HEK293 (cell line): ENCODE results near the gene ZNF646.

Experiments
- KLF10 ChIP-seq: fragments of 450-650 bp; IDR thresholded peaks from 2 replicates; pipeline ENCODE4 v1.5.1; 2018; ENCODE audit warnings: missing biosample characterization, mild to moderate bottlenecking, missing genetic modification characterization
- MEIS1 ChIP-seq: sonication (generic); formaldehyde crosslinking; IDR thresholded peaks from 2 replicates; pipeline ENCODE4 v1.8.1; 2022; ENCODE audit warnings: missing genetic modification reagents, mild to moderate bottlenecking, borderline replicate concordance
- TRIM28 ChIP-seq: IDR thresholded peaks from 2 replicates; pipeline ENCODE4 v1.6.1; 2011; ENCODE audit warnings: low read length, control low read depth, borderline replicate concordance
- ZBTB1 ChIP-seq: fragments of 450-650 bp; formaldehyde crosslinking; IDR thresholded peaks from 2 replicates; pipeline ENCODE4 v1.5.1; 2016; ENCODE audit warnings: missing biosample characterization, missing genetic modification characterization
- ZBTB11 ChIP-seq: fragments of 450-650 bp; formaldehyde crosslinking; conservative IDR thresholded peaks from 2 replicates; pipeline ENCODE4 v1.5.1; 2016; ENCODE audit warnings: low read depth, missing biosample characterization, missing genetic modification characterization
- ZBTB44 ChIP-seq: fragments of 450-650 bp; IDR thresholded peaks from 2 replicates; pipeline ENCODE4 v1.5.1; 2018; ENCODE audit warnings: missing biosample characterization, mild to moderate bottlenecking, missing genetic modification characterization
- ZBTB49 ChIP-seq: fragments of 450-650 bp; formaldehyde crosslinking; IDR thresholded peaks from 2 replicates; pipeline ENCODE4 v1.5.1; 2016; ENCODE audit warnings: missing biosample characterization, missing genetic modification characterization, low read depth
- ZEB2 ChIP-seq: fragments of 450-650 bp; formaldehyde crosslinking; IDR thresholded peaks from 2 replicates; pipeline ENCODE4 v1.5.1; 2016; ENCODE audit warnings: missing biosample characterization, missing genetic modification characterization
- ZFP69B ChIP-seq: fragments of 450-650 bp; formaldehyde crosslinking; IDR thresholded peaks from 2 replicates; pipeline ENCODE4 v1.5.1; 2016; ENCODE audit warnings: missing biosample characterization, missing genetic modification characterization
- ZNF10 ChIP-seq: fragments of 450-650 bp; formaldehyde crosslinking; IDR thresholded peaks from 2 replicates; pipeline ENCODE4 v1.5.1; 2017; ENCODE audit warnings: missing biosample characterization, missing genetic modification characterization
- ZNF133 ChIP-seq: fragments of 450-650 bp; formaldehyde crosslinking; IDR thresholded peaks from 2 replicates; pipeline ENCODE4 v1.5.1; 2016; ENCODE audit warnings: missing biosample characterization, missing genetic modification characterization
- ZNF157 ChIP-seq: fragments of 450-650 bp; formaldehyde crosslinking; IDR thresholded peaks from 2 replicates; pipeline ENCODE4 v1.5.1; 2016; ENCODE audit warnings: missing biosample characterization, missing genetic modification characterization
- ZNF2 ChIP-seq: fragments of 450-650 bp; formaldehyde crosslinking; IDR thresholded peaks from 2 replicates; pipeline ENCODE4 v1.5.1; 2016; ENCODE audit warnings: missing biosample characterization, missing genetic modification characterization
- ZNF362 ChIP-seq: fragments of 450-650 bp; formaldehyde crosslinking; IDR thresholded peaks from 2 replicates; pipeline ENCODE4 v1.5.1; 2016; ENCODE audit warnings: missing biosample characterization, missing genetic modification characterization
- ZNF366 ChIP-seq: fragments of 450-650 bp; formaldehyde crosslinking; conservative IDR thresholded peaks from 2 replicates; pipeline ENCODE4 v1.5.1; 2016; ENCODE audit warnings: missing biosample characterization, missing genetic modification characterization
- ZNF510 ChIP-seq: fragments of 450-650 bp; formaldehyde crosslinking; IDR thresholded peaks from 2 replicates; pipeline ENCODE4 v1.5.1; 2018; ENCODE audit warnings: mild to moderate bottlenecking, missing genetic modification characterization, missing biosample characterization; ENCODE audit not compliant: insufficient replicate concordance
- ZNF544 ChIP-seq: fragments of 450-650 bp; formaldehyde crosslinking; IDR thresholded peaks from 2 replicates; pipeline ENCODE4 v1.5.0; 2017; ENCODE audit warnings: missing biosample characterization, missing genetic modification characterization
- ZNF549 ChIP-seq: fragments of 450-650 bp; IDR thresholded peaks from 2 replicates; pipeline ENCODE4 v1.5.1; 2018; ENCODE audit warnings: missing biosample characterization, missing genetic modification characterization, mild to moderate bottlenecking, inconsistent platforms, moderate library complexity
- ZNF558 ChIP-seq: fragments of 450-650 bp; formaldehyde crosslinking; IDR thresholded peaks from 2 replicates; pipeline ENCODE4 v1.5.1; 2016; ENCODE audit warnings: missing biosample characterization, missing genetic modification characterization
- ZNF571 ChIP-seq: fragments of 450-650 bp; formaldehyde crosslinking; IDR thresholded peaks from 2 replicates; pipeline ENCODE4 v1.5.0; 2017; ENCODE audit warnings: missing biosample characterization, missing genetic modification characterization
- ZNF600 ChIP-seq: fragments of 450-650 bp; formaldehyde crosslinking; IDR thresholded peaks from 2 replicates; pipeline ENCODE4 v1.5.1; 2016; ENCODE audit warnings: missing biosample characterization, missing genetic modification characterization
- ZNF645 ChIP-seq: fragments of 450-650 bp; formaldehyde crosslinking; IDR thresholded peaks from 2 replicates; pipeline ENCODE4; 2016; ENCODE audit warnings: missing biosample characterization, missing genetic modification characterization
- ZNF776 ChIP-seq: fragments of 450-650 bp; formaldehyde crosslinking; IDR thresholded peaks from 2 replicates; pipeline ENCODE4 v1.5.0; 2017; ENCODE audit warnings: missing biosample characterization, missing genetic modification characterization, borderline replicate concordance
- ZNF777 ChIP-seq: fragments of 450-650 bp; formaldehyde crosslinking; IDR thresholded peaks from 2 replicates; pipeline ENCODE4 v1.5.1; 2017; ENCODE audit warnings: missing biosample characterization, missing genetic modification characterization, borderline replicate concordance
- ZNF843 ChIP-seq: fragments of 450-650 bp; formaldehyde crosslinking; IDR thresholded peaks from 2 replicates; pipeline ENCODE4 v1.5.1; 2016; ENCODE audit warnings: missing biosample characterization, missing genetic modification characterization
- TF ChIP-seq, protein P1 (sequence below): fragments of 450-650 bp; formaldehyde crosslinking; IDR thresholded peaks from 2 replicates; pipeline ENCODE4 v1.5.1; 2016; ENCODE audit warnings: missing biosample characterization, missing genetic modification characterization
- TF ChIP-seq, protein P2 (sequence below): sonication (generic); formaldehyde crosslinking; IDR thresholded peaks from 2 replicates; pipeline ENCODE4 v1.8.1; 2022; ENCODE audit warnings: mild to moderate bottlenecking, moderate library complexity, missing genetic modification reagents
- TF ChIP-seq, protein P3 (sequence below): fragments of 450-650 bp; formaldehyde crosslinking; IDR thresholded peaks from 2 replicates; pipeline ENCODE4 v1.5.1; 2016; ENCODE audit warnings: missing biosample characterization, missing genetic modification characterization

ZNF646 gene

DNA sequence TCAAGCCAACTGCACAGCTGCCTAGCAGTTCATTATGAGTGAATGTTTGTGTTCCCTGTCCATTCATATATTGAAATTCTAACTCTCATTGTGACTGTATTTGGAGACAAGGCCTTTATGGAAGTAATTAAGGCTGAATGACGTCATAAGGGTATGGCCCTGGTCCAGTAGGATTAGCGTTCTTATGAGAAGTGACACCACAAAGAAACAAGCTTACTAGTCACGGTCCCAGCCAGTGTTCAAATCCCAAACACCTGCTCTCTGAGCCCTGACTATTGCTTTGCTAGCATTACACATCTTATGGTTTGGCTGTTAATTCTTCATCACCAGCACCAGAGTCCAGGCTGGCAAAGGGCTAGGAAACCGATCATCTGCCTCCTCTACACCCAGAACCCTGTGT, 2.4 kb upstream of the ZNF646 start (continued):
- TF ChIP-seq ZBTB49 (tag by site-specific recombination) (no peak), MEIS1 (CRISPR knock-in tag) (no peak), ZNF2 (tag by site-specific recombination) (no peak), ZNF549 (tag by site-specific recombination) (no peak), ZNF362 (tag by site-specific recombination) (no peak), ZFP69B (tag by site-specific recombination) (no peak), ZNF157 (tag by site-specific recombination) (no peak), KLF10 (no peak), ZNF133 (no peak), ZNF600 (tag by site-specific recombination) (peak; percentile 84), ZBTB44 (tag by site-specific recombination) (no peak), ZNF645 (tag by site-specific recombination) (no peak), ZNF776 (tag by site-specific recombination) (no peak), ZEB2 (tag by site-specific recombination) (peak; percentile 53), ZNF366 (tag by site-specific recombination) (peak; percentile 43), ZNF10 (tag by site-specific recombination) (no peak; the same call in 1 of the 2 replicates), ZBTB11 (tag by site-specific recombination) (no peak), ZNF544 (tag by site-specific recombination) (no peak), ZNF571 (tag by site-specific recombination) (no peak), ZNF510 (tag by site-specific recombination) (no peak), ZNF843 (0 out of 2 replicates have a peak, but pooled peaks have one; percentile 28), TRIM28 (no peak), ZBTB1 (no peak), ZNF777 (tag by site-specific recombination) (no peak), ZNF558 (tag by site-specific recombination) (no peak)
- TF ChIP-seq, protein P1, sequence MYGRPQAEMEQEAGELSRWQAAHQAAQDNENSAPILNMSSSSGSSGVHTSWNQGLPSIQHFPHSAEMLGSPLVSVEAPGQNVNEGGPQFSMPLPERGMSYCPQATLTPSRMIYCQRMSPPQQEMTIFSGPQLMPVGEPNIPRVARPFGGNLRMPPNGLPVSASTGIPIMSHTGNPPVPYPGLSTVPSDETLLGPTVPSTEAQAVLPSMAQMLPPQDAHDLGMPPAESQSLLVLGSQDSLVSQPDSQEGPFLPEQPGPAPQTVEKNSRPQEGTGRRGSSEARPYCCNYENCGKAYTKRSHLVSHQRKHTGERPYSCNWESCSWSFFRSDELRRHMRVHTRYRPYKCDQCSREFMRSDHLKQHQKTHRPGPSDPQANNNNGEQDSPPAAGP (tag by site-specific recombination), result peak; percentile 68; the same call in 1 of the 2 replicates
- TF ChIP-seq, protein P2, sequence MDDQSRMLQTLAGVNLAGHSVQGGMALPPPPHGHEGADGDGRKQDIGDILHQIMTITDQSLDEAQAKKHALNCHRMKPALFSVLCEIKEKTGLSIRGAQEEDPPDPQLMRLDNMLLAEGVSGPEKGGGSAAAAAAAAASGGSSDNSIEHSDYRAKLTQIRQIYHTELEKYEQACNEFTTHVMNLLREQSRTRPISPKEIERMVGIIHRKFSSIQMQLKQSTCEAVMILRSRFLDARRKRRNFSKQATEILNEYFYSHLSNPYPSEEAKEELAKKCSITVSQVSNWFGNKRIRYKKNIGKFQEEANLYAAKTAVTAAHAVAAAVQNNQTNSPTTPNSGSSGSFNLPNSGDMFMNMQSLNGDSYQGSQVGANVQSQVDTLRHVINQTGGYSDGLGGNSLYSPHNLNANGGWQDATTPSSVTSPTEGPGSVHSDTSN, result no peak
- TF ChIP-seq, protein P3, sequence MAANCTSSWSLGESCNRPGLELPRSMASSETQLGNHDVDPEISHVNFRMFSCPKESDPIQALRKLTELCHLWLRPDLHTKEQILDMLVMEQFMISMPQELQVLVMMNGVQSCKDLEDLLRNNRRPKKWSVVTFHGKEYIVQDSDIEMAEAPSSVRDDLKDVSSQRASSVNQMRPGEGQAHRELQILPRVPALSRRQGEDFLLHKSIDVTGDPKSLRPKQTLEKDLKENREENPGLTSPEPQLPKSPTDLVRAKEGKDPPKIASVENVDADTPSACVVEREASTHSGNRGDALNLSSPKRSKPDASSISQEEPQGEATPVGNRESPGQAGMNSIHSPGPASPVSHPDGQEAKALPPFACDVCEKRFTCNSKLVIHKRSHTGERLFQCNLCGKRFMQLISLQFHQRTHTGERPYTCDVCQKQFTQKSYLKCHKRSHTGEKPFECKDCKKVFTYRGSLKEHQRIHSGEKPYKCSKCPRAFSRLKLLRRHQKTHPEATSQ (tag by site-specific recombination), result no peak
